ENCODE results near the gene GALNT9.
"Not testable (repeated sequence)": the region's sequence is repeated elsewhere in the genome, so short reads cannot be mapped to it uniquely, and the experiment has no call there.

GALNT9 gene

DNA sequence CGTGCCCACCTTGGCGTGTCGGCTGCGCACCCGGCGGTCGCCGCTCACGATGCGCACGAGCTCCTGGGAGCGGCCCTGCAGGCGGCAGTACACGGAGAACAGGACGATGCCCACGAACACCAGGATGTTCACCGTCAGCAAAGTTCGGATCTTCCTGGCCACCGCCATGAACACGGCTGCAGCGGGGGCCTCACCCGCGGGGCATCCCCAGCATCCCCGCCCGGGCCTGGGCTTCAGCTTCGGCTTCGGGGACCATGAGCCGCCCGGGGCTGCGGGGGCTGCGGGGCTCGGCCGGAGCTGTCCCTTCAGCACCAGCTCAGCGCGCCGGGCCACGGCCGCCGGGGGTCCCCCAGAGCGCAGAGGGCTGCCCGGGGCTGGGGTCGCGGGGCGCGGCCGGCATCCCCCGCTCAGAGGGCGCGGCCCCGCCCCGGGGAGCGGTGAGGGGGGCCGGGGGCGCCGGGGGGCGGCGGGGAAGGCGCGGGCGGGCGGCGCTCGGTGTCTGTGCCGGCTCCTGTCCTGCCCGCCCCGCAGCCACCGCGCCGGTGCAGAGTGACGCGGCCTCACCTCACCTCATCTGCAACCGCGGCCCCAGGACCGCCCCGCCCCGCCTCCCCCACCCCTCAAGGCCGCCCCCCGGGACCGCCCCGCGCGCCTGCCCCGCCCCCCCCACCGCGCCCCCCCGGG, at the start of gene GALNT9:
GALNT9 (minus strand) TSS at position 554 of the 684 bp plus-strand sequence; CDS start at position 168, 386 bp downstream.
- peak in 1 of 6 experiments; percentile 10 for DNase-seq

- not testable (repeated sequence) for DNase-seq
Observed at GRCh38 chr12:132379057-132379456, 49.7 kb upstream of the GALNT9 start.

DNA sequence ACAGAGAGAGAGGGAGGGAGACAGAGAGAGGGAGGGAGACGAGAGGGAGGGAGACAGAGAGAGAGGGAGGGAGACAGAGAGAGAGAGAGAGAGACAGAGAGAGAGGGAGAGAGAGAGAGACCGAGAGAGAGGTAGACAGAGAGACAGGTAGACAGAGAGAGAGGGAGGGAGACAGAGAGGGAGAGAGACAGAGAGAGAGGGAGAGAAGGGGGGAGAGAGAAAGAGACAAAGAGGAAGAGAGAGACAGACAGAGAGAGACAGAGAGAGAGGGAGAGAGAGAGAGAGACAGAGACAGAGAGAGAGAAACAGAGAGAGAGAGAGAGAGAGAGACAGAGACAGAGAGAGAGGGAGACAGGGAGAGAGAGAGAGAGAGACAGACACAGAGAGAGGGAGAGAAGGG, 47.8 kb upstream of the GALNT9 start:
- no peak for DNase-seq

DNA sequence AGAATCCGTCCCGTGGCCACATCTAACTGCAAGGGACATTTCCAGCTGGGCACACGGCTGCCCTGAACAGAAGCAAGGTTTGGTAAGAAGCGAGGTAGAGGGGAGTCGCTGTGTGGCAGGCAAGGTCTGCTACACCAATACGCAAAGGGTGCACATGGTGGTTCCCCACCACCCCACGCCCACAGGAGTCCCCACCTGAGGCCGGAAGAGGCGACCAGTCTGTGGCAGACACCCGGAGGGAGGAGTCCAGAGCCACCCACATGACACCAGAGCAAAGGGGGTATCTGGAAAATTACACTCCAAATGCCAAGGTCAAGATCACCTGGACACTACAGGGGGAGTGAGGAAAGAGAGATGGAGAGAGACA, 47.1 kb upstream of the GALNT9 start:
- DNase-seq: no peak

- DNase-seq: no peak
Observed at GRCh38 chr12:132375747-132376463, 46.5 kb upstream of the GALNT9 start.

DNA sequence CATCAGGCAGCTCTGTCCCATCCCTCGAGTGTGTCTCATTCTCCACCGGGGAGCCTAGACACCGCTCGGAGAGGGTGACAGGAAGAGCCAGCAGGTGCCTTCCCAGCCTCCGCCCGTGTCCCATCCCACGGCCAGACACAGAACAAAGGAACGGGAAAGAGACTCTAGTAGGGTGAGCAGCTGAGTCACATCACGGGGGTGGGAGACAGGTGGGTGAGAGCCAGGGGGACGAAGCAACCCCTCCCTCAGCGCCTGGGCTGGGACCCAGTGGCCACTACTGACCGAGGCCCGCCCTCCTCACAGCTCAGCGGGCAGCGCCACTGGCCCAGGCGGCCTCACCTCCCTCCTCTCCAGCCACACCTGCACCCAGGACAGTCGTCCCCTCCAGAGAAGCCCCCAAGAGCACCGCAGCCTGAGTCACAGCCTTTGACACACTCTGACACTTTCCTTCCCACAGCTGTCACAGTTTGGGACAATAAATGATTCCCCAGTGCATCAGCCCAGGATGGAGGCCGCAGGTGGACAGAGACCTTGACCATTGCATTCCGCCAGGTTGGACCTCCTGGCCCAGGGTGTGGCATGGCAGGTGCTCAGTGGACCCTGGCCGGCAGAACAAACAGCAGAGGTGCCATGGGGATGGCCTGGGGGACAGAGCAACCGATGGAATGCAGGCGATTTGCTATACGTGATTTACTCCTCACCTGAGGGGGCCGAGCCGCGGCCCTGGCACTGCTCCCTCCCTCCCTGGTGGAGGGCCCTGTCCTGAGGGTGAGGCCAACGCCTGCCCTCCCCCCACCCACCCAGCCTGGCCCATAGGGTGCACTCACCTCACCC, 45.4 kb upstream of the GALNT9 start:
- no peak for DNase-seq

GRCh38 chr12:132373901-132374611, 44.7 kb upstream of the GALNT9 start:
- DNase-seq: no peak

DNA sequence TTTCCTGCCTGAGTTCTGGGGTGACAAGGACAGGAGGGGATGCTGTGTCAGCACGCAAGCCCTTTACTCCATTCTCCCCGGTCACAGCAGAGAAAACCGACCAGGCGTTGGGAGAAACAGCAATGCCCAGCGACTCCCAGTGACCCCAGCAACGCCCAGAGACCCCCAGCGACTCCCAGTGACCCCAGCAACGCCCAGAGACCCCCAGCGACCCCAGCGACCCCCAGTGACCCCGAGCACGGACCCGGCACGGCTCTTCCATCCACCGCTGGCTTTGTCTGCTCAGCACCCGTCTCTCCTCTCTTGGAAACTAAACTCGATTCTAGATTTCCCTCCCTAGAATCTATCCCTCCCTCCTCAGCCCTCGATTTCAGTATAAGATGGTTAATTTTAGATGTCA, 38.5 kb upstream of the GALNT9 start:
- DNase-seq: no peak

- DNase-seq: no peak
Observed at GRCh38 chr12:132367071-132367851, 37.9 kb upstream of the GALNT9 start.

- DNase-seq: no peak
Observed at GRCh38 chr12:132366341-132366861, 37.0 kb upstream of the GALNT9 start.

GRCh38 chr12:132365226-132365625, 35.8 kb upstream of the GALNT9 start:
- DNase-seq: no peak

DNA sequence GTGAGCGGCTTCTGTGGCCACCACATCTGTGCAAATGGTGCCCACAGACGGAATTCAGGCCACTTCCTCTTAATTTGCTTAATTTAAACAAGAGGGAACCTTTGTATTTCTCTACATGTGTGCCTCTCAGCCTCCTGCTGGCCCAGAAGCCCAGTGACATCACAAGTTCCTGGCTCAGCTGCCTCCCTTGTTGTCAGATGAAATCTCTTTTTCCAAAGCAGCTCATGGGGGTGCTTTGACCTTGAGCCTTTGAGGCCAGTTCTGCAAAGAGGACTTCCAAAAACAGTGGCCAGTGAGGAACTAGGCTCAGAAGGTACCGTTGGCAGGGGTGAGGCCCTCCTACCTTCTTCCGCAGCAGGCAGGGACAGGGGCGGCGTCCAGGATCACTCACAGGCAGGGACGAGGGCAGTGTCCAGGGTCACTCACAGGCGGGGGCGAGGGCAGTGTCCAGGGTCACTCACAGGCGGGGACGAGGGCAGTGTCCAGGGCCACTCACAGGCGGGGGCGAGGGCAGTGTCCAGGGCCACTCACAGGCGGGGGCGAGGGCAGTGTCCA, 35.0 kb upstream of the GALNT9 start:
- DNase-seq: no peak

DNA sequence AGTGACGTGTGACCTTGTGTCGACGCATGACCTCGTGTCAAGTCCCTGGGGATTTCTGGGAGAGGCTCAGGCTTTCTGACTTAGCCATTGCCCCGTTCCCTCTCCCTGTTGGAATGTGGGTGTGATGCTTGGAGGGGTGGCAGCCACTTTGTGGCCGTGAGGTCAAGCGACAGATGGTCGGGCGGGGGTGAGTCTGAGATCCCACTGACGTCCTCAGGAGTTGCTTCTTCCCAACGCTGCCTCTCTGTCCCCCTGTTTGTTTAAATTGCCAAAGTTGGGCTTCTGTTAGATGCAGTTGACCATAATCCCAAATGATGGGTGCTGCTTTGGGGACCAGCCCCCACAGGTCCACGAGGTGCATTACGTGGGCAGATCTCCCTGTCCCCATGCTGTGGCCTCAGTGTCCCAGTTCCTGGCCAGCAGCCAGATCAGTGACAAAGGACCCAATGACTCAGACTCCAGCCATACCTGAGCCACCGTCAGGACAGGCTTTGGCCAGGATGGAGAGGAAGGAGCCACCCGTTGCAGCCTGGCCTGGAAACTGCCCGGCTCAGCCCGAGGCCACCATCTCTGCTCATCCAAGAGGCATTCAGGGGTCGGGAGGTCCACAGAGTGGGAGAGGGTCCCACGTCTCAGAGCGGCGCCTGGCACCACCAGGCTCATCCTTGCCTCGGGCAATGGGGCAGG, 34.4 kb upstream of the GALNT9 start:
- DNase-seq: no peak

DNA sequence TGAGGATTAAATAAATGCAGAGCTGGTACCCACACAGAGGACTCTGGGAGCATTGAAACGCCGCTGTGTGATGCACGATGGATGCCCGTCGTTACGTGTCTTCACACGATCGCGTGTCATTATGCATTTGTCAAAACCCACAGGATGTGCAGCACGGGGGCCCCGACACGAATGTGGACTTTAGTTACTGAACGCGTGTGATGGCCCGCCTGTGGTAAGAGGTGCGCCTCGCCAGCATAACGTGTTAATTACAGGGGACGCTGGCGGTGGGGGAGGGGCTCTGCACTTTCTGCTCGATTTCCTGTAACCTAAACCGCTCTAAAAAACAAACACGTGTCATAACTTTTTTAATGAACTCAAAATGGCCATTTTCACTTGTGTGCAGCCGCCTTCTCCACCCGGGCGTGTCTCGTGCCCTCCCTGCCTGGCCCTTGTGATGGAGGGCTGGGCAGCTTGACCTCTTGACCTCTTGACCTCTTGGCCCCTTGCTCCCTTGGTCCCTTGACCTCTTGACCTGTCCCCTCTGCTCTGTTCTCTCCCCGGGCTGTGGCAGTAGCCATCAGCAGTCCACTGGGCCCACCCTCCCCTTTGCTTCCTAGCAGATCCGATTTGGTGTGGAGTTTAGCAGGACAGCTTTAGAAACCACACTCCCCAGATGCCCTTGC, 33.7 kb upstream of the GALNT9 start:
- no peak for DNase-seq

DNA sequence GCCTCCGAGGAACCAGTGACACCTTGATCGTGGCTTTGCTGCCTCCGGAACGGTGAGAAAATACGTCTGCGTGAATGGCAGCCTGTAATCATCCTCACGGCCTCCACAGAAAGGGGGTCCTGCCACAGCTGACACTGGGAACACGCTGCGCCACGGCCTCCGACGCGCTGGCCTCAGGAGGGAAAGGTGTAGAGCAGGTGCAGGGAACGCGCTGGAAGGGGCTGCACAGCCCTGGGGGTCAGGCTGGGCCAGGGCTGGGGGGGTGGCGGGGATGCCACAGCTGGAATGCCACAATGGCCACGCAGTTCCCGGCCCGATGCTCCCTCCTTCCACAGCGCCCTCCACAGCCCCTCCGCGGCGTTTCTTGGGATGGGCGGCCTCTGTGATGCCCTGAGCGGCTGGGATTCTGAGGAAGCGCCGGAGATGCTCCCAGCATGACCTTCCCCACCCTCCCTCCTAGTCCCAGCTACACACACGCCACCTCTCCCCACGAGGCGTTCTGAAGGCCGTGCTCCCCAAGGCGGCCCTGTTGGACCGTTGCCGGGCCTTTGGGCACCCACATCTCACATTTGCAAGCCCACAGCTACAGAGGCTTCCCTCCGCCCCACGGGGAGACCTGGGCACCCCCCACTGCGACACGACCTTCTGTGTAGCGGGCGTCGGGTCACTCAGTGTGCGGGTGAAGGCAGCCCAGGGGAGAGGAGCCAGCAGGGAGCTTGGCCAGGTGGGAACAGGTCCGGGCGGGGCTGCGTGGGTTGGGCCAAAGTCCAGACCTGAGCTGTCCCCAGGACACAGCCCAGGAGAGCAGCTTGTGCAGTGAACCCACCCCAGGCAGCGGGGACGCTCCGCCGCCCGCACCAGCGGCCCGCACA, 31.8 kb upstream of the GALNT9 start:
- no peak for DNase-seq

DNA sequence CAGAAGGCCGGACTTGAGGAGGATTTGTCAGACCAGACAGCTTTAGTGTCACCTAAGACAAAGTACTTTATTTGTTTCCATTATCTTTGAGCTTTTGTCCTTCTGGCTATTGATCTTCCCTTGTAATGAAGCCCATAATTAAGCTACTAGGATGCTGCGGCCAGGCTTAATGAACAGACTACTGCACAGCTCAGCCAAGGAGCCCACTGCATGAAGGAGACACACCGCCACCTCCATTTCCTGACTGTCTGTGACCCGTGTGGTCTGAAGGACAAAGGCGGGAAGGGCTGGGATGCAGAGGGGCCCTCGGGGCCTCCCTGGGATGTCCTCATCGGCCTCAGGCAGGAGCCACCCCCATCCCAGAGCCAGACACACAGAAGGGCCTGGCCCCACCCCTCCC, 31.0 kb upstream of the GALNT9 start:
- no peak for DNase-seq

DNA sequence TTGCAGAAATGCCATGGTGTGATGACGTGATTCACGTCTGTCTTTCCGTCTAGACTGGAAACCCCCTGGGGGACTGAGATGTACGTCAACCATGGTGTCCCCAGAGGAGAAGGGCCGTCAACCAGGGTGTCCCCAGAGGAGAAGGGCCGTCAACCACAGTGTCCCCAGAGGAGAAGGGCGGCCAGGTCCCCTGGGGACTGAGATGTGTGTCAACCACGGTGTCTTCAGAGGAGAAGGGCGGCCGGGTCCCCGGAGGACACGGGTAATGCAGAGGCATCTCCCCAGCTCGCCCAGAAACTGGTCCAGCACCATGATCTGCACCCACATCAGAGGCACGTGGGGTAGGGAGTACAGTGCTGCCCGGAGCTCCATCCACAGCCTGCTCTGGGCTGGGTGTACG, 30.6 kb upstream of the GALNT9 start:
- no peak for DNase-seq

- DNase-seq: no peak
Observed at GRCh38 chr12:132359551-132359950, 30.2 kb upstream of the GALNT9 start.
